Osteoblast (primary cell): ENCODE measurements around the gene NID2. TPM values are rescaled to one million over a fixed set of nuclear protein-coding genes. Genes with fewer than 3 reads are reported as not detected.

Experiments used
- DNase-seq: peaks from one replicate; pipeline ENCODE4 v3.0.0; 2011; ENCODE audit warnings: low spot score, mixed read lengths; ENCODE audit not compliant: insufficient read length; ENCODE audit errors: missing footprints
- H2AFZ ChIP-seq: 2 replicates; pipeline ENCODE4 v1.6.0; 2011; ENCODE audit warnings: mild to moderate bottlenecking, low read length
- H3K27ac ChIP-seq: 2 replicates; pipeline ENCODE4 v1.5.1; 2011; ENCODE audit warnings: mild to moderate bottlenecking, low read depth, low read length, moderate library complexity
- H3K27me3 ChIP-seq: 2 replicates; pipeline ENCODE4 v1.6.0; 2012; ENCODE audit warnings: mild to moderate bottlenecking, control low read depth, inconsistent platforms, low read length, moderate library complexity; ENCODE audit not compliant: insufficient read depth
- H3K36me3 ChIP-seq: 2 replicates; pipeline ENCODE4 v1.5.1; 2011; ENCODE audit warnings: mild to moderate bottlenecking, low read length, control low read depth, moderate library complexity; ENCODE audit not compliant: insufficient read depth
- H3K4me1 ChIP-seq: 2 replicates; pipeline ENCODE4 v1.5.1; 2011; ENCODE audit warnings: mild to moderate bottlenecking, low read length, control low read depth, moderate library complexity; ENCODE audit not compliant: insufficient read depth
- H3K4me2 ChIP-seq: 2 replicates; pipeline ENCODE4 v1.6.0; 2011; ENCODE audit warnings: mild to moderate bottlenecking, low read length; ENCODE audit not compliant: insufficient read depth
- H3K4me3 ChIP-seq: fragments of 200-600 bp; sonication (generic); 3 replicates; pipeline ENCODE4 v1.5.1; 2012; ENCODE audit warnings: mild to moderate bottlenecking, low read length, inconsistent platforms; ENCODE audit not compliant: insufficient read depth
- H3K79me2 ChIP-seq: 2 replicates; pipeline ENCODE4 v1.6.0; 2012; ENCODE audit warnings: mild to moderate bottlenecking, low read length, control low read depth, inconsistent platforms; ENCODE audit not compliant: insufficient read depth
- H3K9me3 ChIP-seq: 2 replicates; pipeline ENCODE4 v1.5.1; 2011; ENCODE audit warnings: low read depth, low read length, control low read depth
- H4K20me1 ChIP-seq: 2 replicates; pipeline ENCODE4 v1.6.0; 2012; ENCODE audit warnings: mild to moderate bottlenecking, low read length, control low read depth; ENCODE audit not compliant: insufficient read depth
- total RNA-seq: library from RNA; depleted of rRNA; stranded (reverse); fragments of >200 nt; gene quantifications from 2 replicates; pipeline ENCODE4 v1.2.3, GENCODE V29; 2012
- TF ChIP-seq, protein P1 (sequence below): IDR thresholded peaks from 2 replicates; pipeline ENCODE4 v1.5.1; 2011; ENCODE audit warnings: mild to moderate bottlenecking, low read depth, low read length, moderate library complexity; ENCODE audit errors: extremely low read depth

The NID2 gene
- total RNA-seq, 1 donor, result 141 TPM

DNA sequence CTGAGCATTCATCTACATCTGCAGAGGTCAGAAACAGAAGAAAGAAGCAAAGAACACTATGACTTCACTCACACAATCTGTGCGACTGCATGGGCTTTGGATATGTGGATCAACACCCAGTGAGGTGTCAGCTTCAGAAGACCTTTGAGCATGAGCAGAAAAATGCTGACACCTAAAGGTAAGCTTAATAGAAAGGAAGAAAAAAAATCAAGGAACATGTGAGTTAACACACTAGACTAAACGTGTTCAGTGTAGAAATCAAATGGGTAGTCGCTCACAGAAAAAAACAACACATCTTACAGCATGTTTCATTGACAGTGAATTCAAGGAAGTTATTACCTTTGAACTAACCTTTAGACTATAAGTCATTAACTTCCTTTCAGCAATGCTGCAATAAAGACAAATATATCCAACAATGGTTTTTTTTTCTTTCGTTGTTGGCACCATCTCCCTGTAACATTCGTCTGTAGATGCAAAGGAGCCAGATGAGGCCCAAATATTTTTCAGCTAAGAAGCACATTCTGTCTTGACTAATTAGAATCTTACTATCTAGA, 48.6 kb downstream of the NID2 start:
- TF ChIP-seq, protein P1, sequence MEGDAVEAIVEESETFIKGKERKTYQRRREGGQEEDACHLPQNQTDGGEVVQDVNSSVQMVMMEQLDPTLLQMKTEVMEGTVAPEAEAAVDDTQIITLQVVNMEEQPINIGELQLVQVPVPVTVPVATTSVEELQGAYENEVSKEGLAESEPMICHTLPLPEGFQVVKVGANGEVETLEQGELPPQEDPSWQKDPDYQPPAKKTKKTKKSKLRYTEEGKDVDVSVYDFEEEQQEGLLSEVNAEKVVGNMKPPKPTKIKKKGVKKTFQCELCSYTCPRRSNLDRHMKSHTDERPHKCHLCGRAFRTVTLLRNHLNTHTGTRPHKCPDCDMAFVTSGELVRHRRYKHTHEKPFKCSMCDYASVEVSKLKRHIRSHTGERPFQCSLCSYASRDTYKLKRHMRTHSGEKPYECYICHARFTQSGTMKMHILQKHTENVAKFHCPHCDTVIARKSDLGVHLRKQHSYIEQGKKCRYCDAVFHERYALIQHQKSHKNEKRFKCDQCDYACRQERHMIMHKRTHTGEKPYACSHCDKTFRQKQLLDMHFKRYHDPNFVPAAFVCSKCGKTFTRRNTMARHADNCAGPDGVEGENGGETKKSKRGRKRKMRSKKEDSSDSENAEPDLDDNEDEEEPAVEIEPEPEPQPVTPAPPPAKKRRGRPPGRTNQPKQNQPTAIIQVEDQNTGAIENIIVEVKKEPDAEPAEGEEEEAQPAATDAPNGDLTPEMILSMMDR, result no peak
- Histone ChIP-seq H3K36me3 (peaks cover 22% of the 10 kb centered on the region), H2AFZ (no peak overlapping the region), H4K20me1 (no peaks in the 10 kb centered on the region), H3K27ac (no peak overlapping the region), H3K4me1 (peaks cover 23% of the 10 kb centered on the region), H3K79me2 (no peaks in the 10 kb centered on the region), H3K4me3 (no peak overlapping the region), H3K9me3 (no peaks in the 10 kb centered on the region), H3K27me3 (no peaks in the 10 kb centered on the region), H3K4me2 (no peak overlapping the region)
- DNase-seq, result no peak

- DNase-seq, result no peak
- no peaks in the 10 kb centered on the region for H3K79me2 ChIP-seq
- H3K4me2 ChIP-seq, result no peak overlapping the region
- H3K36me3 ChIP-seq, result peaks cover 28% of the 10 kb centered on the region
- H4K20me1 ChIP-seq, result no peaks in the 10 kb centered on the region
- H3K9me3 ChIP-seq, result no peaks in the 10 kb centered on the region
- H3K27me3 ChIP-seq, result no peaks in the 10 kb centered on the region
- no peak overlapping the region for H3K4me3 ChIP-seq
- H3K27ac ChIP-seq, result no peak overlapping the region
- TF ChIP-seq, protein P1, result no peak
- no peak overlapping the region for H2AFZ ChIP-seq
- H3K4me1 ChIP-seq, result peaks cover 11% of the 10 kb centered on the region
Measured at GRCh38 chr14:52018970-52019369, 49.9 kb downstream of the NID2 start.

DNA sequence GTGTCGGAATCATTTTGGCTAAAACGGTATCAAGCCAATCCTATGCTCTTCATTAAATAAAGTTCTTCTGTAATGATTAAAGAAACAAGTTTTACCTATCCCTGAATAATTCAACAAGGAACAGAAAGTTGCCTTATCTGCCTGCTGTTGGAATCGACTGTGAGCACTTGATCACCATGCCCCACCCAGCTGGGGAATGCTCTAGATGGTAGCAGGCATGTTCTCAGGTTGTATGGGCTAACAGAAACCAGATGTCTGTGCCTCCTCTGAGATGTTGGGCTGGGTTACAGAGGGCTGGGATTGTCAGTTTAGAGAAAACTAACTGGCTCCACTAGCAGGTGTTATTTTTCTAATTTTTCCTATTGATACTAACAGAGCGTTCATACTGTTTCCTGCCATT, 50.6 kb downstream of the NID2 start:
- Histone ChIP-seq H3K36me3 (peaks cover 33% of the 10 kb centered on the region), H3K27me3 (no peaks in the 10 kb centered on the region), H3K4me1 (peaks cover 4% of the 10 kb centered on the region), H4K20me1 (no peaks in the 10 kb centered on the region), H3K9me3 (no peaks in the 10 kb centered on the region), H3K4me3 (no peak overlapping the region), H2AFZ (no peak overlapping the region), H3K79me2 (no peaks in the 10 kb centered on the region), H3K27ac (no peak overlapping the region), H3K4me2 (no peak overlapping the region)
- TF ChIP-seq, protein P1, result no peak
- no peak for DNase-seq

GRCh38 chr14:52015411-52016030, 53.3 kb downstream of the NID2 start:
- Histone ChIP-seq H4K20me1 (no peaks in the 10 kb centered on the region), H3K27me3 (no peaks in the 10 kb centered on the region), H3K79me2 (no peaks in the 10 kb centered on the region), H2AFZ (peak overlapping the region; percentile 34), H3K9me3 (no peaks in the 10 kb centered on the region), H3K36me3 (peaks cover 45% of the 10 kb centered on the region), H3K4me1 (peaks cover 13% of the 10 kb centered on the region), H3K4me3 (no peak overlapping the region), H3K4me2 (no peak overlapping the region), H3K27ac (no peak overlapping the region)
- TF ChIP-seq, protein P1, result peak; percentile 57
- peak; percentile 76 for DNase-seq
